Right hindlimb (tissue), 1 donor: ENCODE results near the gene PIAS1.
"Not testable (repeated sequence)": the region's sequence is repeated elsewhere in the genome, so short reads cannot be mapped to it uniquely, and the experiment has no call there.

Source experiments
- DNase-seq: peaks from one replicate; pipeline ENCODE4 v3.0.0-alpha.2; 2018

PIAS1 gene

DNA sequence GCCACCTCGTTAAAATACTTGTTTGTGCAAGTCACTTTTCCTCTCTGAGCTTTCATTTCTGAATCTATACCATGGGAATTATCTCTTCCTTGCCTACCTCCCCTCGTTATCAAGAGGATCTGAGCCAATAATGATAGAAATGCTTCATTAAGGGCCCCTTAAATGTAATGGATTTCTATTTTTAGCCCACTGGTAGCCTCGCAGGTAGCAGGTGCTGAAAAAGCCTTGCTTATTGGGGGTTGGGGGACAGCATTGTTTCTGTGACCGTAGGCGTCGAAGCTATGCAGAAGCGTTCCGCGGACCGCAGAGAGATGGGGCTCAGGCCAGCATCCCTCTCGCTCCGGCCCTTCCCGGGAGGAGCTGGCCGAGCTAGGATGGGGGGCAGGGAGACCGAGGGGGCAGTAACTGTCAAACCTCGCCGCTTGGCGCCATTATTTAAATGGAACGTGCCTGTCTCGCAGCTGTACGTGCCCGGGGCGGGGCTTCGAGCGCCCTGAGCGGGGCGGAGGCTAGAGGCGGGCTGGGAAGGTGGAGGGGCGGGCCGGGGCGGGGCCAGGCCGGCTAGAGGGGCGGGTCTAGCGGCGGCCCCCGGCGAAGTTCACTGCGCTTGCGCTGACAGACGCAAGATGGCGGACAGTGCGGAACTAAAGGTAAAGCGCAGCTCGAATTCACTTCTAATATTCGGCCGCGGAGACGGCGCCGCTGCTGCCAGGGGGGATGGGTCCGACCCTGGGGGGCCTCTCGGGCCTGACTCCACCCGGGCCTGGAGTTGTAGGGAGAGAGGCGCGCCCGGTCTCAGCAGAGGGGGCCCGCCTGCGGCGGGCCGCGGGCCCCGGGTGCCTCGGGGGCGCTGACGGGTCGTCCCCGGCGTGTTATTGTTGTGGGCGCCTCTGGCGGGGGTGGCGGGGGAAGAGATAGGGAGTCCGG is at the start of gene PIAS1:
TSS of gene PIAS1 (plus strand) at position 615 of the 927 bp plus-strand sequence. CDS start at position 627, 12 bp downstream.
- peak; percentile 97 for DNase-seq

DNA sequence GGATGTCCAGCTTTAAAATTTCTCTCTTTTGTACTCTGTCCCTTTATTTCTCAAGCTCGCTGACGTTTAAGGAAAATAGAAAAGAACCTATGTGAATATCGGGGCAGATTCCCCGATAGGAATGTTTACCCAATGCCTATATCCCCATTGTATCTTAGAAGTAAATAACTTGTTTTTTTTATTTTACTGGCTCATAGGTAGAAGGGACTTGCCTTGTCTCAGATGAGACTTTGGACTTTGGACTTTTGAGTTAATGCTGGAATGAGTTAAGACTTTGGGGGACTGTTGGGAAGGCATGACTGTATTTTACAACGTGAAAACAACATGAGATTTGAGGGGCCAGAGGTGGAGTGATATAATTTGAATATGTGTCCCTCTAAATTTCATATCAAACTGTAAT is 46.5 kb upstream of the PIAS1 start:
- not testable (repeated sequence) for DNase-seq

DNA sequence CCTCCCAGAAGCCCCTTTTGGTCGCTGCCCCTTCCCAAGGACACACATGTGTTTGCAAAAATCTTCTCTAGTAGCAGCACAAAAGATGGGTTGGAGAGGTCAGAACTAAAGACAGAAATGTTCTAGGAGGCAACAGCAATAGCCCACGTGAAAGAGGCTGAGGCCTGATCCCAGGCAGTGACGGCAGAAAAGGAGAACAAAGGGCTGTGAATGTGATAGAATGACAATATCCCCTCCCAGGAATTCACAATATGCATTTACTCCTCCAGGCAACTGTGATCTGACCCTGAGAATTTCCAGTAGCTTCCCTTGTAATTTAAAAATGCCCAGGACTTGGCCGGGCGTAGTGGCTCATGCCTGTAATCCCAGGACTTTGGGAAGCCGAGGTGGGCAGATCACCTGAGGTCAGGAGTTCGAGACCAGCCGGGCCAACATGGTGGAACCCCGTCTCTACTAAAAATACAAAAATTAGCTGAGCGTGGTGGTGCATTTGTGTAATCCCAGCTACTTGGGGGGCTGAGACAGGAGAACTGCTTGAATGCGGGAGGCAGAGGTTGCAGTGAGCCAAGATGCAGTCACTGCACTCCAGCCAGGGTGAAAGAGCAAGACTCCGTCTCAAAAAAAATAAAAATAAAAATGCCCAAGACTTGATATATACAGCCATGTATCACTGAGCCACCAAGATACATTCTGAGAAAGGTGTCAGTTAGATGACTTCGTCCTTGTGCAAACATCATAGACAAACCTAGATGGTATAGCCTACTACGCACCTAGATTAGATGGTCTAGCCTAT is 43.6 kb upstream of the PIAS1 start:
- no peak for DNase-seq

DNA sequence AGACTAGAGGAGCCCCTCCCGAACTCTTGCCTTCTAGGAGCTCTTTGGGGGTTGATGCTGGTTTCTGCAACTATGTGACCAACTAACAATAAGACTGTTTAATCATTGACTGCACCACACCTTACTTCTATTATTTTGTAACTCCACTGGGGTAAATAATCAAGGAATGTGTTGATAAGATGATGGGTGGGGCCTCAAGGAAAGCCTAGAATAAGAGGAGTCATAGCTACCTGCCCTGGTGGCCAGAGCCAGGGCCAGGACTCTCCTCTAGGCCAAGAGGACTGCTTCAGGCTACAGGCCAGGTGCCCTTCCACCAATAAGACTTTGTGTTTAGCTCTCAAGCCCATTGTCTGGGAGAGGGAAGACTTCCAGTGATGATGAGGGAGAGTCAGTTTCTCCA is 41.2 kb upstream of the PIAS1 start:
- DNase-seq, result no peak

DNA sequence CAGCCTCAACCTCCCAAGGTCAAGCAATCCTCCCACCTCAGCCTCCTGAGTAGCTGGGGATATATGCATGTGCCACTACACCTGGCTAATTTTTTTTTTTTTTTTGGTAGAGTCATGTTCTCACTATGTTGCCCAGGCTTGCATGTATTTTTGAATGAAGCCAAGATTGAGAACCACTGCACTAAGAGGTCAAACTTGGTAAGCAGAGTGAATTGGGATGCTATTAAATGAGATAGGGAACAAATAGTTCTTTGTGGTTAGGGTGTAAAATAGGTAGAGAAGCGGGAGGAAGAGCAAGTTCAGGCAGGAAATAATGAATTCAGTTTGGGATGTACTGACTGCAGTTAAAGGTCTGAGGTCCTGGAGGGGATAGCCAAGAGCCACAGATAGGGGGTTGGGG is 39.9 kb upstream of the PIAS1 start:
- DNase-seq, result no peak

DNA sequence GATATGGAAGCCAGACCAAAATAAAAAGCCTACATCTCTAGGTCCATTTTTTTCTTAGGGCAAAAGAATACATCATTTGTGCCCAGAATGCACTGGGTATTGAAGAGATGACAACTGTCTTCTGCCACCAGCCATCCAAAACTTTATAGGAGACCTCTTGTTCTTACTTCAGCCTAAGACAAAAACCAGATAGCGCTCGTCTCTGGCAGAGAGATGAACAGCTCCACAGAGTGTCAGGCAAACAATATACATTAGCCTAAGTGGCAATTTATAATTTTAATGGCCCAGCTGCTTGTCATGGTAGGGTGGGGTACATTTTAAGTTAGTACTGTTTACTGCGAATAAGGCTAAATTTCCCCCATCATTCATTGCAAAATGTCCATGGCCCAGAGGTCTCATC is 38.9 kb upstream of the PIAS1 start:
- no peak for DNase-seq

DNA sequence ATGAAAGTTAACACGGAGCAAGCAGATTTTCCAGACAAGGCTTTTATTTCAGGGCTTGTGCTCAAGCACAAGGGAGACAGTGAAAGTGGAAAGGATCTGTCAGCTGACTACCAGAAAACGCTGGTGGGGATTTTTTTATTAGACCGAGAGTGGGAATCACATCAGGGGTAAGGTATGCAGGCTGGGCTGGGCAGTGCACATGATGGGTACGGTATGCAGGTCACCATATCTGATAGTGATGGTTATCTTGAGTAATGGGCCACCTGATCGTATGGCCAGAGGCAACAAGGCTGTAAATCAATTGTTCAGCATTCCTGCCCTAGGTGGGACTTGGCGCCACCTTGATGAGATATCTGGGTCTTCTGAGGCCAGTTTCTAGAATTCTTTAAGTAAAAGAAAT is 36.9 kb upstream of the PIAS1 start:
- DNase-seq, result no peak

DNA sequence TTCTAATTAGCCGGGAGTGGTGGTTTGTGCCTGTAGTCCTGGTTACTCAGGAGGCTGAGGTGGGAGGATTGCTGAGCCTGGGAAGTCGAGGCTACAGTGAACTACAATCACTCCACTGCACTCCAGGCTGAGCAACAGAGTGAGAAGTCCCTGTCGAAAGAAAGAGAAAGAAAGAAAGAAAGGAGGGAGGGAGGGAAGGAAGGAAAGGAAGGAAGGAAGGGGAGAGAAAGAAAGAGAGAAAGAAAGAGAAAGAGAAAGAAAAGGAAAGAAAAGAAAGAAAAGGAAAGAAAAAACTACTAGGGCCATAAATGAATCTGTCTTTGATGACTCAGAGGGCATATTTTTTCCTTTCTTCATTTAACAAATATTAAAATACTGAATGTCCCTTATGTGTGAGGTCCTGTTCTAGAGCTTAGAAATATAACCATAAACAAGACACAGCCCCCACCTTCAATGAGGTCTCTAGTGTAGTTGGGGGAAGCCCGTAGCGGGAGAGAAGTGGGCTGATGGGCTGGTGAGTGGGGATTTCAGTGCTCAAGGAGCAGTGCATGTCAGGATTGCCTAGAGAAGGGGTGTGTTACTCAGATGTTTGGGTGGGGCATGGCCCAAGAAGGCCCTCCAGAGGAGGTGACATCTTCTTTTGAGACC is 35.2 kb upstream of the PIAS1 start:
- no peak for DNase-seq

DNA sequence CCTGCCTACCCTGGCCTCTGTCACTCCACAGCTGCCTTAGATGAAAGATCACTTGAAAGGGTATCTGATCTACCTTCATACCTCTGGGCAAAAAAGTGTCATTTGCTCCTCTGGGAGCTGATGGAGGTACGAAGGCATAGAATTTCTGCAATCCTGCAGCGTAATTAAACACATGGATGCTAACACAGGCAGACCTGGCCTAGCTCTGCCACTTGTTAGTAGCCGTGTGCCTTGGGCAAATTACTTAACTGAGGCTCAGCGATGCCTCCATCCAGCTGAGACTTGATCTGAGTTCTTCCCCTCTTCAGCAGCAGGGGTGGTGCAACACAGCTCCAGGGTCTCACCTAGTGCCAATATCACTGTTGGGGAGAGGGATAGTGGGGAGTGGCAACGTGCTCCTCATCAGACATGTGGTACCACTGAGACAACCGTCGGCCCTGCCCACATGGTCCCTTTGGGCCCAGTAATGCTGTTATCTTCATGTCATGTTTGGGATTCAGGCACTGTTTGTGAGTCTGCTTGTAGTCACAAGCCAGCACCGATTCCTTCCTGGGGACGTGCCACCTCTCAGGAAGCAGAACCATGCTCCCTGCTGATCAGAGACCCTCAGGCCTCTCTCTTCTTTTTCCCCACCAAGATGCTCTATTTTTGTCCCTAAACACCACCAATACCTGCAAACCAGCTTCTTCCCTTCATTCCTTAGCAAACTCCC is 34.1 kb upstream of the PIAS1 start:
- DNase-seq, result no peak

DNA sequence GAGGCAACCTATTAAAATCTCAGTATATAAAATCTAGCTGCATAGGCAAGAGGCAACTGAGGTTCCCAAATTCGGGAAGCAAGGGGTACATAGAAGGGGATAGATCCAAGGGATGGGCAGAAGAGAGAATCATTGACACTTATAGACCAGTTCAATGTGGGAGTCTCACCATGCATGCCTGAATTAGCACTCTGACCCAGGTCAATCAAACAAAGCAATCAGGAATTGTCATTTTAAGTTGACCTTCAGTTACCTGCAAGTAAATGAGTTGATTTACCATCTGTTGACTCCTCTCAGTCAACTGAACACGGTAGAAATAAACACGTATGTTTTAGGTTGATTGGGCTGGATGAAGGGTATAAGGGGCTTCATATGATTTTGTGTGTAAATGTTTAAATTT is 33.4 kb upstream of the PIAS1 start:
- DNase-seq, result no peak

DNA sequence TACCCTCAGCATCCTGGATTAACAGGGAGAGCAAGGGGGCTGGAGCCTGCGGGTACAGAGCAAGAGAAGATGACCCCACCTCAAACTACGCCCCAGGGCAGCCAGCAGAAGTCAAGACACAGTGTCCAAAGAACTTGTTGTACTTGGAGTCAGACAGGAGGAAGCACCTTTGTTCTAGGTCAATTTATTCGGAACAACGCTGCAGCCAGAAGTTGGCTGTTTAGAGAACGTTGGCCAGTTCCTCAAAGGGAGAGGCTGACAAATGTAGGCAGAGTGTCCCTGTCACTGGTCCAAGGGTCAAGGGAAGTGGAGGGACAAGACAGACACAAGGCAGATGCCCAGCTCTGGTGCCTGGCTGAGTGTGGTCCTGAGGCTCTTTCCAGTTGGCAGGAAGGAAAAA is 32.1 kb upstream of the PIAS1 start:
- no peak for DNase-seq

DNA sequence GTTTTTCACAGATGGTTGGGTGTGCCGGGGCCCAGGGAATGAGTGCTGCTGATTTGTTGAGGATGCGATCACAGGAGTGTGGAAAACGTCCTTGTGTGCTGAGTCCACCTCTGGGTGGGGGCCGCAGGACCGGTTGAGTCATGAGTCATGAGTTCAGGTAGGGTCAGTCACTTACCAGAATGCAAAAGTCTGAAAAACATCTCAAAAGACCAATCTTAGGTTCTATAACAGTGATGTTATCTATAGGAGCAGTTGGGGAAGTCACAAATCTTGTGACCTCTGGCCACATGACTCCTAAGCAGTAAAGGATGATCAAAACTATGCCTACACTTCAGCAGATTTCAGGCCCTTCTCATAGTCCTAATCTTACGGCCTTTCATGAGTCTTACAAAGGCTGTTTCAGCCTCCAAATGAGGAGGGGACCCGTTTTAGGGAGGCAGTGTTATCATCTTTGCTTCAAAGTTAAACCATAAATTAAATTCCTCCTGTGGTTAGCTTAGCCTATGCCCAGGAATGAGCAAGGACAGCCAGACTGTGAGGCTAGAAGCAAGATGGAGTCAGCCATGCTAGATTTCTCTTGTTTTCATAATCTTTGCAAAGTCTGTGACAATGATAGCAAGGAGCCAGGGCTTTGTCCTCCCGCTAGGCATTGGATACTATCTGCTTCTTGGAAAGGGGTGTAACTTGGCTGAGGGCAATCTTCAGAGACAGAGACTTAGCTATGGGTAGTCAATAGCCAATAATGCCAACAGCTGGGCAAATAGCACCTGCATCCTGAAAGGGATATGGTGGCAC is 30.6 kb upstream of the PIAS1 start:
- DNase-seq, result no peak

DNA sequence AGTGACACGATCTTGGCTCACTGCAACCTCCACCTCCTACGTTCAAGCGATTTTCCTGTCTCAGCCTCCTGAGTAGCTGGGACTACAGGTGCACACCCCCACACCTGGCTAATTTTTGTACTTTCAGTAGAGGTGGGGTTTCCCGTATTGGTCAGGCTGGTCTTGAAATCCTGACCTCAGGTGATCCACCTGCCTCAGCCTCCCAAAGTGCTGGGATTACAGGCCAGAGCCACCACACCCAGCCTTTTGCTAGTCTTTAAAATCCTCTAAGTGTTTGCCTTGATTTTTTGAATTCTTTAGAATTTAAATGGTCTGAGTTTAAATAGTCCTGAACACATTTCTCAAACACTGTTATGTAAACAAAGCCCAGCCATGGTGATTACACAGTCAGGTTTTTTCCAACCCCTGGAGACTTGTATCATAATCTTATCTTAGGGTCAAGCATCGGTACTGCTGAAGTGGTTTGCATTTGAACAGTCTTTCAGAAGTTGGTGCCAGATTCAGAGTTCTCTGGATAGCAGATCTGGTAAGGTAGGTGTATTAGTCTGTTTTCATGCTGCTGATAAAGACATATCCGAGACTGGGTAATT is 28.2 kb upstream of the PIAS1 start:
- DNase-seq, result no peak

DNA sequence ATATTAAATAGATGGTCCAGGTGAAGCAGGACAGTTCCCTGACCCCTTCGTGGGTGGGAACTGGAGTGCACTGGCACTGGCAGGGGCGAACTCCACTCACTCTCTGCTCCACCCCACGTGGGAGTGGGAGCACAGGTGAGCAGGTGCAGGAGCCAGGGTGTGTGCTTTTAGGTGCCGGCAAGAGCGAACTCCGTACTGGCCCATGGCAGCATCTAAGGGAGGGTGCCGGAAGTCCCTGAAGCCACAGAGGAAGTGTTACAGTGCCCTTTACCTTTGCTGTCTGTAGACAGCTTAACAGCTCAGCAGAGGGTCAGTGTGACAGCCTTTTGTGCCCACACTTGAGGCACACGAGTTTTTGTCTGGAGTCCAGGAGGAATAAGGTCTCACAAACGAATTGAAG is 26.7 kb upstream of the PIAS1 start:
- DNase-seq, result no peak

DNA sequence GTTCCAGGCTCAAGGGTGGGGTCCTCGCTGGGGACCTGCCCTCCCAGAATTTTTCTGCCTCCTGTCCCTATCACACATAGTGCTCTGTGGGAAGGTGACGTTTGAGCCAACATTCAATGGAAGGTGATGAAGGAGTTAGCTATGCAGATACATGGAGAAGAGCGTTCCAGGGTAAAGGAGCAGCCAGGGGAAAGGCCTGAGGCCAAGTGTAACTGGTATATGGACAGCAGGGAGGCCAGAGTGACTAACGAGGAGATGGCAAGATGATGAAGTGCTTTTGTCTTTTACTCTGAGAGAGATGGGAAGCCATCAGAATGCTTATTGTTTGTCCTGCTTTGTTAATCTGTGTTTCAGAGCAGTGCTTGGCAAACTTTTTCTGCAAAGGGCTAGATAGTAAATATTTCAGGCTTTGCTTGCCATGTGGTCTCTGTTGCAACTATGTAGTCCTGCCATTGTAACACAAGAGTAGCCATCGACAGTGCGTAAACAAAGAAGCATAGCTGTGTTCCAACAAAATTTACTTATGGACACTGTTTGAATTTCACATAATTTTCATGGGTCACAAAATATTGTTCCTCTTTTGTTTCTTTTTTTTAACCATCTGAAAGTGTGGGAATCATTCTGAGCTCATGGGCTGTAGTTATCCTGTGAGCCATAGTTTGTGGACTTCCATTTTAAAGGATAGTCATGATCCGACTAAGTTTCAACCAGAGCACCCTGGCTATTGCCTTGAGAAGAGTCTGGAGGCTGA is 25.8 kb upstream of the PIAS1 start:
- DNase-seq, result no peak

DNA sequence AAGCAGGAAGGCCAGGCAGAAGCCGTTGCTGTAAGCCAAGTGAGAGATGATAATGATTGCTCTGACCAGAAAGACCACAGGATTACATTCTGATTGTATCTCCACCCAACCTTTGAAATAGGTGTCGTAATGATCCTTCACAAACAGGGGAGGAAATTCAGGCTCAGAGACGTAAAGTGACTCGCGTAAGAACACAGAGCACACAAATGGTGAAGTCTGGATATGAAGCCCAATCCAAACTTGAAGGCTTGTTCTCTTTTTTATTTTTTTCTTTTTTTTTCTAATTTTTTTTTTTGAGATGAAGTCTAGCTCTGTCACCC is 25.3 kb upstream of the PIAS1 start:
- DNase-seq, result no peak

DNA sequence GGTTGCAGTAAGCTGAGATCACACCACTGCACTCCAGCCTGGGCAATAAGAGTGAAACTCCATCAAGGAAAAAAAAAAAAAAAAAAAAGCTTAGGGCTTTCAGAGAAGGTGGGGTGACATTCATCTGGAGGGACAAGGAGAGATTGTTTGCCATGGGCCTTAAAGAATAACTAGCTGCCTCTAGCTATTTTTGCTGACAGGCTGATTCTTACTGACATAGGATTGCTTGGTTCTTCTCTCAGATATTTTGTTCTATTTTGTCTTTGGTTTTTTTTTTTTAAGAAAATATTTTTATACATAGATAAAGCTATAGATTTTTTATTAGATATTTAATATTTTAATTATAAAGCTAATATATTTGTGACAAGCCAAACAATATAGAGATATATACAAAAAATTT is 24.2 kb upstream of the PIAS1 start:
- no peak for DNase-seq

DNA sequence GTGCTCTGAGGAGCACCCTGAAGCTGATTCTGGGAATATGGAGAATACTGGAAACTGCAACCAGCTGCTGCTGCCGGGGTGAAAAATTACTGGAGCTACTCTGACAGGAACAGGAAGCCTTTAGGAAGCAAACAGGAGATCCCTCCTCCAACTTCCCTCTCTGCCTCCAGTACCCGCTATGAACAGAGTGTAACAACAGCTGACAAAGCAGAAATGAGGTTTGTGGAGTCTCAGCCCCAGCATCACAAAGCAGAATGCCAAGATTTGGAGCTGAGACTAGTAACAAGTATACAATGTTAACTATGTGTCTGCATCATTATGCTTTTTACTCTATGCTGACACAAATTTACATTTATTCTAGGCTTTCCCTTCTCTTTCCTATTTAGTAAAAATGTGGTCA is 22.7 kb upstream of the PIAS1 start:
- no peak for DNase-seq

DNA sequence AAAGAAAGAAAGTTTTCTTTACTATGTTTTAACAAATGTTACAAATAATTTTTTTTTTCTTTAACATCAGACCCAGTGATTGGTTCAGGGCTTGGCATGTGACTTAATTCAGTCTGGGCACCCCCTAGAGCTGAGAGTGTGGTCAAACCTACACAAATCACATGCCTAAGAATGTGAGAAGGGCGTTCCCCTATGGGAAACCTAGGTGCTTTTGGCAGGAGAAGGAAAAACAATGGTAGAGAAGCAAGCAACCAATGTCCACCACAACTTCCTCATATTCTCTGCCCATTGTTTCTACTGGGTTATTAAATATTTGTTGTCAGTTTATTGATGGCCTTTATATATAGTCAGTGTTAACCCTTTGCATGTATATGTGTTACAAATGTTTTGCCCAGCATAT is 21.4 kb upstream of the PIAS1 start:
- DNase-seq, result no peak

DNA sequence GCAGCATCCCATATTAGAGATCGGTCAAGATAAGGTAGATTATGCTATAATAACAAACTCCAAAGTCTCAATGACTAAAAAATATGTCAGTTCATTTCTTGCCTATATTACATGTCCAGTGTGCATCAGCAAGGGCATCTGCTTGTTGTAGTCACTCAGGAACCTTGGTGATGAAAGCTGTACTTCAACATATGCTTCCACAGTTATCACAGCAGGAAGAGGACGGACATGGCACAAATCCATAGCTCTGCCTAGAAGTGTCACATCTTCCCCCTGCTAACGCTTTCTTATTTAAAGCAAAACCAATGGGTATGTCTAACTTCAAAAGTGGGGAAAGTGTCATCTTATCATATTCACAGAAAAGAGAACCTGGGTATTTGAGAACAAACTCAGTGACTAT is 20.0 kb upstream of the PIAS1 start:
- DNase-seq, result no peak

DNA sequence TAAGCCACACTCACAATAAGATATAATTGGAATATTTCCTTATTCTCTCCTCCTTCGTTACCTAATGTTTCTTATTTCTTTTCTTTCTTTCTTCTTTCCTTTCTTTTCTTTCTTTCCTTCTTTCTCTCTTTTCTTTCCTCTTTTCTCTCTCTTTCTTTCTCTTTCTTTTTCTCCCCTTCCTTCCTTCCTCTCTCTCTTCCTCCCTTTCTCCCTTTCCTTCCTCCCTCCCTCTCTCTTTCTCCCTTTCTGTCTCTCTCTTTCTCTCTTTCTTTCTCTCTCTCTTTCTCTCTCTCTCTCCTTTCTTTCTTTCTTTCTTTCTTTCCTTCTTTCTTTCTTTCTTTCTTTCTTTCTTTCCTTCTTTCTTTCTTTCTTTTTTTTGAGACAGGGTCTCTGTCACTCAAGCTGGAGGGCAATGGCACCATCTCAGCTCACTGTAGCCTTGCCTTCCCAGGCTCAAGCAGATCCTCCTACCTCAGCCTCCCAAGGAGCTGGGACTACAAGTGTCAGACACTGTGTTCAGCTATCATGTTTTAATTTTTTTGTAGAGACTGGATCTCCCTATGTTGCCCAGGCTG is 19.3 kb upstream of the PIAS1 start:
- DNase-seq, result no peak
